ENCODE data around the gene C20orf96.
"Not testable (repeated sequence)": the region's sequence is repeated elsewhere in the genome, so short reads cannot be mapped to it uniquely, and the experiment has no call there.

The C20orf96 gene

GRCh38 chr20:278181-278580 is 12.4 kb downstream of the C20orf96 start:
- no peak for DNase-seq

GRCh38 chr20:277496-277781 is 13.1 kb downstream of the C20orf96 start:
- DNase-seq: no peak

- no peak for DNase-seq
Measured at GRCh38 chr20:276620-277495, 13.7 kb downstream of the C20orf96 start.

GRCh38 chr20:275791-276190 is 14.8 kb downstream of the C20orf96 start:
- no peak for DNase-seq

GRCh38 chr20:273884-274283 is 16.7 kb downstream of the C20orf96 start:
- DNase-seq: no peak

GRCh38 chr20:272718-273117 is 17.8 kb downstream of the C20orf96 start:
- DNase-seq: no peak

- DNase-seq: no peak
Measured at GRCh38 chr20:271528-271927, 19.0 kb downstream of the C20orf96 start.

- no peak for DNase-seq
Measured at GRCh38 chr20:271069-271468, 19.5 kb downstream of the C20orf96 start.

- no peak for DNase-seq
Measured at GRCh38 chr20:270517-270916, 20.0 kb downstream of the C20orf96 start.

GRCh38 chr20:266596-267562 is 23.7 kb downstream of the C20orf96 start:
- DNase-seq: peak; percentile 84

- no peak for DNase-seq
Measured at GRCh38 chr20:263701-264100, 26.8 kb downstream of the C20orf96 start.

GRCh38 chr20:259981-260380 is 30.6 kb downstream of the C20orf96 start:
- peak; percentile 46 for DNase-seq

- no peak for DNase-seq
Measured at GRCh38 chr20:258963-259362, 31.6 kb downstream of the C20orf96 start.

GRCh38 chr20:258269-258858 is 32.2 kb downstream of the C20orf96 start:
- DNase-seq: no peak

- no peak for DNase-seq
Measured at GRCh38 chr20:257419-257818, 33.1 kb downstream of the C20orf96 start, which contains the start of gene DEFB132. Gene DEFB132 (plus strand): TSS chr20:257724. CDS start chr20:257779, 55 bp downstream.

GRCh38 chr20:253447-253846 is 37.1 kb downstream of the C20orf96 start:
- DNase-seq: not testable (repeated sequence)

GRCh38 chr20:252801-253200 is 37.7 kb downstream of the C20orf96 start:
- DNase-seq: no peak

GRCh38 chr20:251354-251753 is 39.2 kb downstream of the C20orf96 start:
- no peak for DNase-seq

- peak; percentile 24 for DNase-seq
Measured at GRCh38 chr20:242905-243304, 47.6 kb downstream of the C20orf96 start.

- DNase-seq: peak; percentile 82
Measured at GRCh38 chr20:237929-238328, 52.6 kb downstream of the C20orf96 start.

GRCh38 chr20:237489-237888 is 53.1 kb downstream of the C20orf96 start:
- DNase-seq: peak; percentile 92

GRCh38 chr20:235891-236290 is 54.7 kb downstream of the C20orf96 start:
- DNase-seq: peak; percentile 15

GRCh38 chr20:227439-228105 is 63.0 kb downstream of the C20orf96 start:
- DNase-seq: peak; percentile 41
